GM21367 (cell line): Measurements from ENCODE around the gene MRPL19.

Experiments
- ATAC-seq: cut with Tn5 transposase; IDR thresholded peaks from one replicate; pipeline ENCODE4 v1.9.1; 2021; ENCODE audit not compliant: unreplicated experiment

The MRPL19 gene

DNA sequence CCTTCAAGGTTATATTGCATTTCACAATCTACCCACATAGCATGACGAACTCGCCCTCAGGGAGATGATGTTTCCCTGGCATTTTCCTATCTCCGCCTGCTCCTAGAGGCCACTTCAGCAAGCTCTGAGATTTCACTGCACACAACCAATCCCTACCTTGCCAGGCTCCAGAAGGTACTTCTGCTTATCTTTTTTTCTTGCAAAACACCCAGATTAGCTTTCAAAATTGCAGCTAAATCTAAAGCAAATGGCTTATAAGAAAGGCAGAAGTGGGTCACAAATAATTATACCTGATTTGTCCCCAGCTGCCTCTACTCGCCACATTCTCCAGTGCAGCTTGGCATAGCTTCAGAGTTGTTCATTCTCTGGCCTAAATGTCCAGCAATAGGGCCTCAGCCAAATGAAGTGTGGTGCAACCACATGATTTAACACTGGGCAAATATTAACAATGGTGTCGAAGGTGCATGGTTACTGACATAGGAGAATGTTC lies 32.4 kb upstream of the MRPL19 start:
- no peak for ATAC-seq

- no peak for ATAC-seq
Observed at GRCh38 chr2:75616406-75616805, 30.2 kb upstream of the MRPL19 start.

GRCh38 chr2:75616933-75617332 lies 29.6 kb upstream of the MRPL19 start:
- ATAC-seq, result no peak

DNA sequence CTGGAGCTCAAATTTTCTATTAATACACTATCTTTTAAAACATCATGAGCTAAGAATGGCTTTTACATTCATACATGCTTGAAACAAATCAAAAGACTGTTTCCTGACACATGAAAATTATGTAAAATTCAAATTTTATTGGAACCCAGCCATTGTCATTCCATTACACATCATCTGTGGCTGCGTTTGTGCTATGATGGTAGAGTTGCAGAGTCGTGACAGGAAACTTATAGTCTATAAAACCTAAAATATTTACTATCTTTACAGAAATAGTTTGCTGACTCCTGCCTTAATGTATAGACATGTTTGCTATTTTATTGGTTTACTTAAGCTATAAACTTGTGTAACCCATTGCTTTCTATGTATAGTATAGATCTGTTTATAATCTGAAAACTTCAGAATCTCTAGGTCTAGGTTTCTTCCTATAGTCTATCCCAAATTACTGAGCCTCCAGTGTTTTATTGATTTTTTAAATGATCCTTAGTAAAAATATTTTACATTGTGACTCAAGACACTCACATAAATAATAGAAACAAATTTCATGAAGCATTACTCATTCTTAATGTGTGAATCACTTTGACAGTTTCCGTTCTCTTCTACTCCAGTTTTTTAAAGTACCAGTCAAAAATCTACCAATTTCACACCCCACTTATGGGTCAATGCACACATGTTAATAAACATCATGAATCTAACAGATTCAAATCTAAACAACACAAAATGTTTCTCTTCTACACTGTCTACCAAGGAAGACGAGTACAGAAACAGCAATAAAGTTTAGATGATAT lies 26.4 kb upstream of the MRPL19 start:
- ATAC-seq, result no peak

DNA sequence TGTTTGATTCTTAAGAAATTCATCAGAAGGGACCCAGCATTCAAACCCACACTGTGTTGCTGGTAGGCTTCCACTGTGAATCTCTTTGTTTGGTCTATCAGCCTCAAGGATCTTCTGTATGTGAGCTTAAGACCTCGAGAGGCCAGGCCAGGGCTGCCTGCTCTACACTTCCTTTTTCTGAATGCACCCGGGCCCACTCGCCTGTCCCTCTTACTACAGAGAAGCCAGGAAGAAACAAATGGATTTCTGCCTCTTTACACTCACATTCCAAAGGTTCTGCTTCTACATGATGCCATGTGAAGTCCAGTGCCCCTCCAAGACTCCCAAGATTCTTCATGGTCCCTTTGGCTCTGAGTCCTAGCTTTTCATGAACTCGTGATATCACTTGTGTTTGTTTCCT lies 25.4 kb upstream of the MRPL19 start:
- ATAC-seq, result no peak

GRCh38 chr2:75622500-75622899 lies 24.1 kb upstream of the MRPL19 start:
- ATAC-seq, result no peak

- ATAC-seq, result no peak
Observed at GRCh38 chr2:75622929-75623328, 23.7 kb upstream of the MRPL19 start.

DNA sequence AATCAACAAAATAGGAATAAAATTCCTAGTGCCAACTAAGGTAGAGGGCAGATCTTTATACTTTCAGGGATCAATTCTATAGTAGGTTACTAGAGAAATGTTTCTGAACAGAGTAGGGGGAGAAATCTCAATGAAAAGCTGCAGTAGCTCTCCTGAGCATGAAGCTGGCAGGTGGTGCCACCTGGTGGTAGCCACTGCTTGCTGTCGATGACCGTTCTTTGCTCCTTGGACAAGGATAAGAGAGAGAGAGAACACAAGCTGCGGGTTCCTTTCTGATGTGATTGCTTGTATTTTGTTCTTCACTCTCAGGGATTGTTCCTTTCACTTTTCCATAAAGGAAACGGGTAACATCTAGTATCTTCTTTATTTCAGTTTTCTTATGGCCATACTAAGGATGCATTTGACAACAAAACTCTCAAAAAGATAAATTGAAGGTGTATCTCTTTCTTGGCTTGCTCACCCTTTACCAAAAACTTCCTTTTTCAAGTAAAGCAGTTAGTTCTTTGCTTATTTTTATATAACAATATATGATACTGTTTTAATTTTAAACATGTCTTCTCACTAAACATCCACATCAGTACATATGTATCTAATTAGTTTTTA lies 18.6 kb upstream of the MRPL19 start:
- peak; percentile 97 for ATAC-seq

DNA sequence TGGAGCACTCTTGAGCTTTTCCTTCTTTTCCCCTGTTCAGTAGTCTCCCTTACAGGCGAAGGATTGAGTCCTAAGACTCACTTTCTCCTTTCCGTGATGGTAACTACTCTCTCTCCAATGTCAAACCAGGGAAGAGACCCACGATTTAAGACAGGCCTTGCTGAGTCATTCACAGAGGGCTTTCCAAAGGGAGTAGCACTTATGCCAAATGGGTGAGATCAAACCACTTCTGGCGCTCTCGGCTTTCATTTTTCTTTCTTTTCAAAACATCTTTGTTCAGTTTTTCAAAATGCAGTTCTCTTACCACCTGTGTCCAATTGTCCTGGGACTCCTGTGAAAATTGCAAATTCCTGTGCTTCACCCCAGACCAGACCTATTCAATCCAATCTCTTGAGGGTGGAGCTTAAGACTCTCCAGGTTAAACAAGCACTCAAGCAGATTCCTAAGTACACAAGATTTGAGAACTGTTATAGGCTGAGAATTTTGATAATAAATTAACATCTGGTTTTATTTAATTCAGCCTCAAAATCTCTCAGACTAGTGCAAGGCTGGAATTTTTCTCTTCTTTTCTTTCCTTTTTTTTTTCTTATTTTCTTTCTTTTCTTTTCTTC lies 14.4 kb upstream of the MRPL19 start:
- no peak for ATAC-seq

DNA sequence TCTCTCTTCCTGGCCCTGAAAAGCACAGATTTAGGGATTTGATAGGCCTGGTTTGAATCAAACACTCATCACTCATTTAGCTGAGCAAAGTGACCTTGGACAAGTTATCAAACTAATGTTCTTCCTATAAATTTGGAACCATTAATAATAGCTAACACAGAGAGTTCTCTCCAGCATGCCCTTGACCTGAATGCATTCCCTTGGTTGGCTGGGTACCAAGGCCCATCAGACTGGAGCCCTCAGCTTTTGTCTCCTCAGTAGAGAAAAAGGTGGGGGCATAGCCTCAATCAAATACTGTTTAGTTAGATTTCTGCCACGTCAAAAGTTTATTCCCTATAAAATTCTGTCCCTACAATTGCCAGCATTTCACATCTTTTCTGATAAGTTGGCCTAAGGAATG lies 13.8 kb upstream of the MRPL19 start:
- no peak for ATAC-seq

- ATAC-seq, result no peak
Observed at GRCh38 chr2:75633620-75634019, 13.0 kb upstream of the MRPL19 start.

DNA sequence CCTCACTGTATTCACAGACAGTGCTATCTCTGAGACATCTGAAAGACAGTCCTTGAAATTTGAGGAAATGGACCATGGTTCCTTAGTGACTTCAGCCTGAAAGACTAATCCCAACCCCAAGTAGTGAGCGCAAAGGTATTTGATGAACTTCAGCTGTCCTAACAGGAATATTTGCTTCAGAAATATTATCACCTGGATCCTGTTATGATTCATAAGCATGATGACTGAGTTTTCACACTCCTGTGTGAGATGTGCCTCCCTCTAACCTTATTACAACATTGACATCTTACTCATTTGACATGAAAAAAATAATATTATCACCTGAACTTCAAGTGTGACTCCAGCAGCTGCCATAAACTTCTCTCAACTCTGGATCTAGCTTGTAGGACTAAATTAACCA lies 11.6 kb upstream of the MRPL19 start:
- no peak for ATAC-seq

DNA sequence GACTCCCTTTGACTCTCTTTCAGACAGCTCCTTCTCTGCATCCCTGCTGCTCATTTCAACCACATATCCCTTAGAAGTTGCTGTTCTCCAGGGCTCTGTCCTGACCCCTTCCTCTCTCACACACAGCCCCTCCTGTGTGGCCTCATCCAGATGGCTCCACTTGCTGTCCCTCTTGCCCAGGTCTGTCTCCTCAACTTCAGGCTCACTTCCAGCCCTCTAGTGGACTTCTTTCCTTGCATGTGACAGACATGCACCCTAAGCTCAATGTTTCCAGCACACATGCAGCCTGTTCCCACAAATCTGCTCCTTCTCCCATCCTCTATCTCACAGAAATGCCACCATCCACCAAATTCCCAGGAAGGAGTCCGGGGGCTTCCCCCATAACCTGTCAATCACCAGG lies 9.0 kb upstream of the MRPL19 start:
- no peak for ATAC-seq

DNA sequence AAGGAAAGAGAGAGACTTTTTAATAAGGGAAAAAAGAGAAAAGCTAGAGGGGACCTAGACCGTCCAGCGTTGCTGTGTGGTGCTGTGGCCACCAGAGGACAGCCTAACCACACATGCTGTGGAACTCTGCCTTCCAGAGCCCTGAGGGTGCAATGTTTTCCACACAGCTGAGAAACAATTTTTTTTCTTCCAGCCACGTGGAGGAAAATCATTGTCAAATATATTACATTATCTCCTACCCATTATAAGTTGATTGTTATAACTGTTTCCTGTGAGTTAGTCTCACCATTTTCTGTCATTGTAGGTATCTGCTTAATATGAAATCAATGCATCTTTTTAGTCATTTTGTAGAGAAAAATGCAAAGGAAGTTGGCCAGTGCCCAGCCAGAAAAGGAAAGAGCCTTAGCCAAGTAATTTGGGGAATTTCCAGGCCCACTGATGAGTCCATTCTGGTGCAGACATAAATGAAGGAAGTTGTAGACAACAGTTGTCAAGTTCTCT lies 5.9 kb upstream of the MRPL19 start:
- ATAC-seq, result peak; percentile 97

DNA sequence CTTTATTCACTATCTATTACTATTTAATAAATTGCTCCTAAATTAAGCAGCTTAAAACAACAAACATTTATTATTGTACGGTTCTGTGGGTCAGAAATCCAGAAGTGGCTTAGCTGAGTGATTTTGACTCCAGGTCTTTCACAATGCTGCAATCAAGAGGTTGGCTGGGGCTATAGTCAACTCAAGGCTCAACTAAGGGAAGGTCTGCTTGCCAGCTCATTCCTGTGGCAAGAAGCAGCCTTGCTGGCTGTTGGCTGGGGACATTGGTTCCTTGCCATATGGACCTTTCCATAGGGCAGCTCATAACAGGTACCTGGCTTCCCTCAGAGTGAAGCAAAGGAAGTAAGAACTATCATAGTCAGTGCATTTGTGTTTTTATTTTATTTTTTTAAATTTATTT lies 5.0 kb upstream of the MRPL19 start:
- no peak for ATAC-seq

DNA sequence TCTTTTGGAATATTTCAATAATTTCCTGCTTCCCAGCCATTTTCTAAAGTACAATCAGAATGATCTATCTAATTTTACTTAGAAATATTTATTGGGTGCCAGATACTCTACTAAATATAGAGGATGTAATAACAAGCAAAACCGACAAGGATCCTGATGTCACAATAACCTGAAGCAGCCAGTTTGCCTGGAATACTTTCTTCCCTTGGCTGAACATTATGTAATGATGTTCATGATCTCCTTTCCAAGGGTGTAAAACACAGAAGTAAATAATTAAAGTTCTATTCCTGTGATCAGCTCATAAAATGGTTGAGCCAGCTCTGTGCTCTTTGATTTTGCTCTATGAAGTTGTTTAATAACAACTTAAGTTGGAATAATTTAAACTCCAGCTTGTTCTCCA lies 2.6 kb upstream of the MRPL19 start:
- ATAC-seq, result no peak

- ATAC-seq, result no peak
Observed at GRCh38 chr2:75645643-75646042, 940 bp upstream of the MRPL19 start.

GRCh38 chr2:75646090-75646582 lies 447 bp upstream of the MRPL19 start:
- ATAC-seq, result no peak

DNA sequence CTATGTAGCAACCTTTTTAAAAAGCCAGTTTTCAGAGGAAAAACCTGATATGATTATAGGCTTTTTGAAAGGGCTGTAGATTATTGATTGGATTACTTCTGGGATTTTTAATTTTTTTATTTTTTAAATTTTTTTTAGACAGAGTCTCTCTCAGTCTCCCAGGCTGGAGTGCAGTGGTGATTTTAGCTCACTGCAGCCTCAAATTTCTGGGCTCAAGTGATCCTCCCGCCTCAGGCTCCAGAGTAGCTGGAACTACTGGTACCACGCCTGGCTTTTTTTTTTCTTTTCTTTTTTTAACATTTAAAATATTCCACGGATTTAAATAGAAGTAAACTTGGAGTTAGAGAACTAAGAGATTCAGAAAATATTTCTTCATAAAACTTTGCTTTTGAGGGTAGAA lies 1.2 kb downstream of the MRPL19 start:
- ATAC-seq, result no peak

- no peak for ATAC-seq
Observed at GRCh38 chr2:75654012-75654411, 7.4 kb downstream of the MRPL19 start.

- ATAC-seq, result no peak
Observed at GRCh38 chr2:75655861-75656260, 9.3 kb downstream of the MRPL19 start.

- ATAC-seq, result no peak
Observed at GRCh38 chr2:75656563-75656962, 10.0 kb downstream of the MRPL19 start.
